ENCODE measurements around the gene OR5L2. TPM values are rescaled to one million over a fixed set of nuclear protein-coding genes. Genes with fewer than 3 reads are reported as not detected.

Gene OR5L2
- total RNA-seq, 4 donors from 2014 or later = not detected

DNA sequence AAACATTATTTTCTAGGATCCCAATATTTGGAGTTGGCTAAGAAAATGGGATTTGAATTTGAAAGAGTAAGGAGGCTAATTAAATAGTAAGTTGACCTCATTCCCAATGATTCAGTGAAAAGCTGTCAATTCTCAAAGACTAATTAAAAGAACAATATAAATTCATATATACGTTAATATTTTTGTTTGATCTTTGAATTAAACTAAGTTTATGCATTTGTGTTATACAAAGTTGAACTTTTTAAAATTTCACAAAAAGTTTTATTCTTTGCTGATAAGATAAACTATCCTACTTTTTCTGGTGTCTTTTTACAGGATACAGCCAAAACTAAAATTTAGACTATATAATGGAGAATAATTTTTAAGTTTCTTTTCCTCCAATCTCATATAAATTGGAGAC lies 16.0 kb upstream of the OR5L2 start, which contains the start of gene OR5L1:
Gene OR5L1 (plus strand): TSS at position 301 of the 400 bp plus-strand sequence. CDS start 100 bp downstream, outside the sequence.
- Histone ChIP-seq H3K4me3 (no peak within 1 kb of the TSS), H3K36me3 (no peaks in the 10 kb centered on the region), H3K4me1 (no peaks in the 10 kb centered on the region), H3K9me3 (peaks cover 0 to 7% (median 0%) of the 10 kb centered on the region in 3 donors), H3K27me3 (no peaks in the 10 kb centered on the region), H3K27ac (no peak within 1 kb of the TSS)
- no peak for TF ChIP-seq EP300 (IDR thresholded peaks at IDR 0.05)
- TF ChIP-seq, protein P1, sequence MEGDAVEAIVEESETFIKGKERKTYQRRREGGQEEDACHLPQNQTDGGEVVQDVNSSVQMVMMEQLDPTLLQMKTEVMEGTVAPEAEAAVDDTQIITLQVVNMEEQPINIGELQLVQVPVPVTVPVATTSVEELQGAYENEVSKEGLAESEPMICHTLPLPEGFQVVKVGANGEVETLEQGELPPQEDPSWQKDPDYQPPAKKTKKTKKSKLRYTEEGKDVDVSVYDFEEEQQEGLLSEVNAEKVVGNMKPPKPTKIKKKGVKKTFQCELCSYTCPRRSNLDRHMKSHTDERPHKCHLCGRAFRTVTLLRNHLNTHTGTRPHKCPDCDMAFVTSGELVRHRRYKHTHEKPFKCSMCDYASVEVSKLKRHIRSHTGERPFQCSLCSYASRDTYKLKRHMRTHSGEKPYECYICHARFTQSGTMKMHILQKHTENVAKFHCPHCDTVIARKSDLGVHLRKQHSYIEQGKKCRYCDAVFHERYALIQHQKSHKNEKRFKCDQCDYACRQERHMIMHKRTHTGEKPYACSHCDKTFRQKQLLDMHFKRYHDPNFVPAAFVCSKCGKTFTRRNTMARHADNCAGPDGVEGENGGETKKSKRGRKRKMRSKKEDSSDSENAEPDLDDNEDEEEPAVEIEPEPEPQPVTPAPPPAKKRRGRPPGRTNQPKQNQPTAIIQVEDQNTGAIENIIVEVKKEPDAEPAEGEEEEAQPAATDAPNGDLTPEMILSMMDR (IDR thresholded peaks at IDR 0.05) = no peak
- TF ChIP-seq POLR2AphosphoS5 (IDR thresholded peaks at IDR 0.05) = no peak
- TF ChIP-seq POLR2A (IDR thresholded peaks at IDR 0.05) = no peak
- 58 to 82% methylated on average over 1 of the region's 1 CpG for WGBS, 2 donors (ENCODE audit: low coverage in 1 of 2)
- ATAC-seq = no peak

DNA sequence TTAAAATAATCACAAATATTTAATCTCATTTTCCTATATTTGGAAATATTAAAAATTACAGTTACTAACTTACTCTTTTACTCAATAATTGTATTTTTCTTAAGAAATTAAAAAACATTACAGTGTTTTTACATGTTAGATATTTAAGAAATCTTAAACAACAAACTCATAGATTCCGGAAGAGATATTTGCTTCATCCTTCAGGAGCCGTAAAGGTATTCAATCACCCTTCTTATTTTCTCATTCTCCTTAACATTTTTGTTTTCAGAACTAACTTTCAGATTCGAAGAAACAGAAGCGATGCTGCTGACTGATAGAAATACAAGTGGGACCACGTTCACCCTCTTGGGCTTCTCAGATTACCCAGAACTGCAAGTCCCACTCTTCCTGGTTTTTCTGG lies 7.7 kb upstream of the OR5L2 start, which contains the start of gene OR5D18:
Gene OR5D18 (plus strand): TSS at position 301 of the 400 bp plus-strand sequence. CDS start 0 bp downstream, at position 301.
- no peak for TF ChIP-seq EP300 (IDR thresholded peaks at IDR 0.05)
- TF ChIP-seq POLR2AphosphoS5 (IDR thresholded peaks at IDR 0.05) = no peak
- no peak for TF ChIP-seq POLR2A (IDR thresholded peaks at IDR 0.05)
- TF ChIP-seq, protein P1 (IDR thresholded peaks at IDR 0.05) = no peak
- Histone ChIP-seq H3K4me3 (no peak within 1 kb of the TSS), H3K4me1 (no peaks in the 10 kb centered on the region), H3K36me3 (no peaks in the 10 kb centered on the region), H3K9me3 (peaks cover 0 to 3% (median 0%) of the 10 kb centered on the region in 3 donors), H3K27ac (no peak within 1 kb of the TSS), H3K27me3 (no peaks in the 10 kb centered on the region)
- WGBS, 2 donors (ENCODE audit: low coverage in 1 of 2) = 72 to 81% methylated on average over 5 of the region's 5 CpGs
- ATAC-seq = no peak

DNA sequence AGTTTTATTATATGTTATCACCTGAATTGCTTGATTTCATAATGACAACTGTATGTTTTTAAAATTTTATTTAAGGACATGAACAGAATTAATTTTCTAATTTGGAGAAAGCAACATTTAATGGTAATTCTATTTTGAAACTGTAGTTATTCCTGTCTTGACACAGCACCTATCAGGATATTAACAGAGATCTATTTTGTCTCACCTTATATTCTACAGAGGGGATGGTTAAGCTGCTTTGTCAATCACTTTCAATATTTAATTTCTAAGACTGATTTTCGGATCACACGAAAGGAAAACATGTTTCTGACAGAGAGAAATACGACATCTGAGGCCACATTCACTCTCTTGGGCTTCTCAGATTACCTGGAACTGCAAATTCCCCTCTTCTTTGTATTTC lies 11.4 kb downstream of the OR5L2 start, which contains the start of gene OR5D16:
Gene OR5D16 (plus strand): TSS at position 301 of the 400 bp plus-strand sequence. CDS start 0 bp downstream, at position 301.
- Histone ChIP-seq H3K4me1 (no peaks in the 10 kb centered on the region), H3K4me3 (no peak within 1 kb of the TSS), H3K27me3 (no peaks in the 10 kb centered on the region), H3K27ac (no peak within 1 kb of the TSS), H3K9me3 (no peaks in the 10 kb centered on the region), H3K36me3 (no peaks in the 10 kb centered on the region)
- 8 to 21% methylated on average over 2 to 3 of the region's 3 CpGs for WGBS, 2 donors (ENCODE audit: low coverage in 1 of 2)
- no peak for ATAC-seq
- no peak for TF ChIP-seq POLR2A (IDR thresholded peaks at IDR 0.05)
- TF ChIP-seq EP300 (IDR thresholded peaks at IDR 0.05) = no peak
- TF ChIP-seq POLR2AphosphoS5 (IDR thresholded peaks at IDR 0.05) = no peak
- TF ChIP-seq, protein P1 (IDR thresholded peaks at IDR 0.05) = no peak

DNA sequence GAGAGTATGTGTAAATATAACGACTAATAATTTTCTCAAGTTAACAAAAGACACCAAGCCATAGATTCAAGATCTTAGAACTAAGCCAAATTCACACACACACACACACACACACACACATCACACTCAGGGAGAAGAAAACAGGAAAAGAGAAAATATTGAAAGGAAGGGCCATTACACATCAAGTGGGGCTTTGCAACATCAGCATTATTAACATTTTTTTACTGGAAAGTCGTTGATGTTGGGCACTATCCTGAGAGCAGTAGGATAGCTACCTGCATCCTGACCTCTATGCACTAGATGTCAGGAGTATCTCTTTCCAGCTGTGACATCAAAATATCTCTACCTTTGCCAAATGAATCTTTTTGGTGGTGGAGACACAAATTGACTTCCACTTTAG lies 20.4 kb downstream of the OR5L2 start:
- Histone ChIP-seq H3K4me3 (no peak overlapping the region), H3K36me3 (no peaks in the 10 kb centered on the region), H3K4me1 (no peaks in the 10 kb centered on the region), H3K27me3 (no peaks in the 10 kb centered on the region), H3K27ac (no peak overlapping the region), H3K9me3 (no peaks in the 10 kb centered on the region)
- whole genome bisulfite sequencing, 2 donors (ENCODE audit: low coverage in 1 of 2) = 25 to 34% methylated on average over 2 of the region's 2 CpGs
- ATAC-seq = no peak
- TF ChIP-seq EP300 (IDR thresholded peaks at IDR 0.05) (no peak), POLR2AphosphoS5 (IDR thresholded peaks at IDR 0.05) (no peak), POLR2A (IDR thresholded peaks at IDR 0.05) (no peak)
- TF ChIP-seq, protein P1 (IDR thresholded peaks at IDR 0.05) = no peak

DNA sequence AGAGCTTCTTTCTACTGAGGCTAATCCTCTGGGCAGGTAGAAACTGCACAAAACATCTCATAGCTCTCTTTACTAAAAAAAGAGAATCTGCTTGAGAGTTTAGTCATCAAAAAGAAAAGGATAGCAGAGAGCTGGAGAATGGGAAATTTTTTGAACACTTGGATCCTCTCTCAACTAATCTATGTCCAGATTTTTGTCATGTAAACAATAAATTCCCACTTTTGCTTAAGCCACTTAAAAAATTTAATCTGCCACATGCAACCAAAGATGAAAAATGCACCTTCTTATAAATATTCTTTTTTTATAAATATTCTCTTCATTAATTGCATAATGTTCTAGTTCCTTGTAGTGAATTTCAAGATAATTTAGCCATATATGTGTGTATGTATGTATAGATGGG lies 22.0 kb downstream of the OR5L2 start:
- no peak overlapping the region for H3K4me3 ChIP-seq
- no peaks in the 10 kb centered on the region for H3K9me3 ChIP-seq
- no peaks in the 10 kb centered on the region for H3K4me1 ChIP-seq
- TF ChIP-seq, protein P1 (IDR thresholded peaks at IDR 0.05) = no peak
- TF ChIP-seq POLR2AphosphoS5 (IDR thresholded peaks at IDR 0.05) (no peak), POLR2A (IDR thresholded peaks at IDR 0.05) (no peak), EP300 (IDR thresholded peaks at IDR 0.05) (no peak)
- H3K36me3 ChIP-seq = no peaks in the 10 kb centered on the region
- no peak for ATAC-seq
- no peaks in the 10 kb centered on the region for H3K27me3 ChIP-seq
- no peak overlapping the region for H3K27ac ChIP-seq
